ENCODE data around the gene UCKL1. TPM values are rescaled to one million over a fixed set of nuclear protein-coding genes. Genes with fewer than 3 reads are reported as not detected.
"Not testable (repeated sequence)": the region's sequence is repeated elsewhere in the genome, so short reads cannot be mapped to it uniquely, and the experiment has no call there.

UCKL1 gene
- total RNA-seq, 1 donor from 2014 or later = 49.7 TPM

- H3K4me3 Mint-ChIP-seq = no peak overlapping the region
- intact Hi-C loops (cut with micrococcal nuclease) = no loop called here
- no peaks in the 10 kb centered on the region for H3K9me3 Mint-ChIP-seq
- ATAC-seq (ENCODE audit: low read depth) (no peak), DNase-seq (no peak)
- H3K27ac Mint-ChIP-seq = no peak overlapping the region
- H3K36me3 Mint-ChIP-seq (ENCODE audit: low read depth) = peaks cover 79% of the 10 kb centered on the region
- H3K4me1 Mint-ChIP-seq = no peaks in the 10 kb centered on the region
- CTCF ChIA-PET = no interaction called here
- TF ChIP-seq CTCF (IDR thresholded peaks at IDR 0.05) = no peak
- POLR2A ChIA-PET = no interaction called here
- no peaks in the 10 kb centered on the region for H3K27me3 Mint-ChIP-seq
Measured at GRCh38 chr20:63931735-63932134, 24.5 kb downstream of the UCKL1 start.

- intact Hi-C loops (cut with micrococcal nuclease) = no loop called here
- no peaks in the 10 kb centered on the region for H3K27me3 Mint-ChIP-seq
- ChIA-PET POLR2A (no interaction called here), CTCF (no interaction called here)
- no peak overlapping the region for H3K27ac Mint-ChIP-seq
- H3K36me3 Mint-ChIP-seq (ENCODE audit: low read depth) = peaks cover 79% of the 10 kb centered on the region
- no peaks in the 10 kb centered on the region for H3K9me3 Mint-ChIP-seq
- TF ChIP-seq CTCF (IDR thresholded peaks at IDR 0.05) = no peak
- ATAC-seq (ENCODE audit: low read depth) (no peak), DNase-seq (no peak)
- no peaks in the 10 kb centered on the region for H3K4me1 Mint-ChIP-seq
- no peak overlapping the region for H3K4me3 Mint-ChIP-seq
Measured at GRCh38 chr20:63930971-63931553, 25.2 kb downstream of the UCKL1 start.

- peaks cover 69% of the 10 kb centered on the region for H3K36me3 Mint-ChIP-seq (ENCODE audit: low read depth)
- H3K27me3 Mint-ChIP-seq; ATAC-seq (ENCODE audit: low read depth); DNase-seq; H3K4me3 Mint-ChIP-seq; POLR2A ChIA-PET; intact Hi-C loops (cut with micrococcal nuclease); H3K27ac Mint-ChIP-seq; CTCF ChIA-PET; H3K4me1 Mint-ChIP-seq; H3K9me3 Mint-ChIP-seq: not testable (repeated sequence)
Measured at GRCh38 chr20:63929473-63929883, 26.7 kb downstream of the UCKL1 start.

GRCh38 chr20:63929071-63929470 lies 27.1 kb downstream of the UCKL1 start:
- no peak overlapping the region for H3K27ac Mint-ChIP-seq
- ChIA-PET POLR2A (no interaction called here), CTCF (no interaction called here)
- intact Hi-C loops (cut with micrococcal nuclease) = no loop called here
- DNase-seq (no peak), ATAC-seq (ENCODE audit: low read depth) (no peak)
- H3K4me1 Mint-ChIP-seq = no peaks in the 10 kb centered on the region
- H3K9me3 Mint-ChIP-seq = no peaks in the 10 kb centered on the region
- H3K4me3 Mint-ChIP-seq = no peak overlapping the region
- peaks cover 66% of the 10 kb centered on the region for H3K36me3 Mint-ChIP-seq (ENCODE audit: low read depth)
- no peaks in the 10 kb centered on the region for H3K27me3 Mint-ChIP-seq
- no peak for TF ChIP-seq CTCF (IDR thresholded peaks at IDR 0.05)

DNA sequence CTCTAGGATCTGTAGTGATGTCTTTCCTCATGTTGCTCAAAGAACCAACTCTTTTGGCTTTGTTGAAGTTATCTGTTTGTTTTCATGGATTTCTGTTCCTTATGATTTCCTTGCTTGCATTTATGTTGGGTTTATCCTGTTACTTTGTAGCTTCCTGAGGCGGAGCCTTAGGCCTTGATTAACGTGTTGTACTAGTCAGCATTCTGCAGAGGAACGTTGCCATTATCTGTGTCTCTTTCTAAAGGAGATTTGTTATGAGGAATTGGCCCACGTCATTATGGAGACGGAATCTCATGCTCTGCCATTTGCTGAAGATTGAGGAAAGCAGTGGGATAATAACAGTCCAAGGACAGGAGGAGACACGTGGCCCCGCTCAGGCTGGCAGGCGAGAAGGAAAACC lies 29.9 kb downstream of the UCKL1 start:
- ATAC-seq (ENCODE audit: low read depth) (no peak), DNase-seq (no peak)
- no peak for TF ChIP-seq CTCF (IDR thresholded peaks at IDR 0.05)
- Mint-ChIP-seq H3K9me3 (no peaks in the 10 kb centered on the region), H3K4me3 (no peak overlapping the region), H3K4me1 (no peaks in the 10 kb centered on the region), H3K27me3 (no peaks in the 10 kb centered on the region), H3K36me3 (ENCODE audit: low read depth) (peaks cover 48% of the 10 kb centered on the region), H3K27ac (no peak overlapping the region)
- ChIA-PET POLR2A (interaction anchor here (0.6 kb wide), 1 partner anchor 142 kb away, joined by 11 read pairs; no protein-coding TSS in a partner anchor), CTCF (no interaction called here)
- intact Hi-C loops (cut with micrococcal nuclease) = no loop called here

GRCh38 chr20:63924241-63924640 lies 32.0 kb downstream of the UCKL1 start:
- TF ChIP-seq CTCF (IDR thresholded peaks at IDR 0.05) = no peak
- ATAC-seq (ENCODE audit: low read depth) (no peak), DNase-seq (no peak)
- intact Hi-C loops (cut with micrococcal nuclease) = no loop called here
- Mint-ChIP-seq H3K4me3 (no peak overlapping the region), H3K4me1 (no peaks in the 10 kb centered on the region), H3K9me3 (no peaks in the 10 kb centered on the region), H3K27me3 (no peaks in the 10 kb centered on the region), H3K27ac (no peak overlapping the region), H3K36me3 (ENCODE audit: low read depth) (peaks cover 34% of the 10 kb centered on the region)
- ChIA-PET POLR2A (no interaction called here), CTCF (no interaction called here)
